HL-60 (cell line): ENCODE results near the gene PRKAR1B.

Experiments
- DNase-seq, 2 experiments: peaks; one replicate each; pipeline ENCODE4 v3.0.0-alpha.2; 2010 to 2020; ENCODE audit warnings: low read depth in 1 of 2, low spot score in 1 of 2
- H3K27ac ChIP-seq: fragments of 250-450 bp; sonication (Bioruptor Pico); replicated peaks from 2 replicates; pipeline ENCODE4 v1.5.1; 2020; ENCODE audit warnings: mild to moderate bottlenecking, moderate library complexity
- H3K27me3 ChIP-seq: fragments of 250-450 bp; sonication (Bioruptor Pico); 2 replicates; pipeline ENCODE4 v1.5.1; 2021; ENCODE audit warnings: mild to moderate bottlenecking, moderate library complexity; ENCODE audit not compliant: insufficient read depth, poor library complexity, severe bottlenecking
- H3K4me3 ChIP-seq: replicated peaks from 2 replicates; pipeline ENCODE4 v1.5.1; 2011; ENCODE audit warnings: mild to moderate bottlenecking, control low read depth, low read length; ENCODE audit not compliant: insufficient read depth
- GABPA ChIP-seq: IDR thresholded peaks from 2 replicates; pipeline ENCODE4 v1.6.1; 2012; ENCODE audit warnings: low read depth
- POLR2AphosphoS5 ChIP-seq: IDR thresholded peaks from 2 replicates; pipeline ENCODE4 v1.6.1; 2012; ENCODE audit warnings: low read depth
- SPI1 ChIP-seq: IDR thresholded peaks from 2 replicates; pipeline ENCODE4 v1.6.1; 2012; ENCODE audit warnings: low read depth, mild to moderate bottlenecking, borderline replicate concordance
- TF ChIP-seq, protein P1 (sequence below): IDR thresholded peaks from 2 replicates; pipeline ENCODE4 v1.6.1; 2012; ENCODE audit warnings: low read depth; ENCODE audit not compliant: insufficient replicate concordance
- TF ChIP-seq, protein P2 (sequence below): IDR thresholded peaks from one replicate; pipeline ENCODE4 v1.5.1; 2011; ENCODE audit warnings: low read length, control low read depth, inconsistent platforms; ENCODE audit not compliant: insufficient read depth

Gene PRKAR1B

DNA sequence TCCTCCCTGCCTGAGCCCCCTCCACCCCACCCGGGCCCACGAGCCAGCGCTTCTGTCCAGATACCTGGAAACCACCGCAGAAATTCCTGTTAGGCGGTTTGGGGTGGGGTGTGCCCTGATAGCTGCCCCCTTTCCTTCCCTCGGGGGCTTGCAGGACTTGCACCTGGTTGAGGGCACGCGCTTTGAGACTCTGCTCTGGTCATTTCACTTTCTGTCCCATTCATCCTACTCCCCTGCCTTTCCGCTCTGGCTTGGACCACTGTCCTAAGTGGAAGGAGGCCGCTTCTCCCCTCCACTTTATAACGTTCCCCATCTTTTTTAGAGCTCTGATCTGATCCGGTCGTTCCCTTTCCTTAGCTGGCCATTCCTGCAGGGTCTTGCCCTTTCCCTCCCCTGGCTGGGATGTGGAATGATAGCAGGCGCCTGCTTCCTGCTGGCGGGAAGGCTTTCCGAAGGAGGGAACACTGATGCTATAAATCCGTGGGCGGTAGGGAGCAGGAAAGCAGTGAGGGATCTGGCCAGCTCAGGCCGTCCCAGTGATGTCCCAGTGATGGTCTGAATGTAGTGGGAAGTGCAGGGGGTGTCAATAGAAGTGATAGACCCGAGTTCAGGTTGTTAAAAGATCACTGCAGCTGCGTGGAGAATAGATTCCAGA lies 852 bp upstream of the PRKAR1B start:
- peak overlapping the region; percentile 65 for H3K4me3 ChIP-seq
- H3K27ac ChIP-seq: no peak overlapping the region
- no peak for TF ChIP-seq SPI1
- TF ChIP-seq, protein P1, sequence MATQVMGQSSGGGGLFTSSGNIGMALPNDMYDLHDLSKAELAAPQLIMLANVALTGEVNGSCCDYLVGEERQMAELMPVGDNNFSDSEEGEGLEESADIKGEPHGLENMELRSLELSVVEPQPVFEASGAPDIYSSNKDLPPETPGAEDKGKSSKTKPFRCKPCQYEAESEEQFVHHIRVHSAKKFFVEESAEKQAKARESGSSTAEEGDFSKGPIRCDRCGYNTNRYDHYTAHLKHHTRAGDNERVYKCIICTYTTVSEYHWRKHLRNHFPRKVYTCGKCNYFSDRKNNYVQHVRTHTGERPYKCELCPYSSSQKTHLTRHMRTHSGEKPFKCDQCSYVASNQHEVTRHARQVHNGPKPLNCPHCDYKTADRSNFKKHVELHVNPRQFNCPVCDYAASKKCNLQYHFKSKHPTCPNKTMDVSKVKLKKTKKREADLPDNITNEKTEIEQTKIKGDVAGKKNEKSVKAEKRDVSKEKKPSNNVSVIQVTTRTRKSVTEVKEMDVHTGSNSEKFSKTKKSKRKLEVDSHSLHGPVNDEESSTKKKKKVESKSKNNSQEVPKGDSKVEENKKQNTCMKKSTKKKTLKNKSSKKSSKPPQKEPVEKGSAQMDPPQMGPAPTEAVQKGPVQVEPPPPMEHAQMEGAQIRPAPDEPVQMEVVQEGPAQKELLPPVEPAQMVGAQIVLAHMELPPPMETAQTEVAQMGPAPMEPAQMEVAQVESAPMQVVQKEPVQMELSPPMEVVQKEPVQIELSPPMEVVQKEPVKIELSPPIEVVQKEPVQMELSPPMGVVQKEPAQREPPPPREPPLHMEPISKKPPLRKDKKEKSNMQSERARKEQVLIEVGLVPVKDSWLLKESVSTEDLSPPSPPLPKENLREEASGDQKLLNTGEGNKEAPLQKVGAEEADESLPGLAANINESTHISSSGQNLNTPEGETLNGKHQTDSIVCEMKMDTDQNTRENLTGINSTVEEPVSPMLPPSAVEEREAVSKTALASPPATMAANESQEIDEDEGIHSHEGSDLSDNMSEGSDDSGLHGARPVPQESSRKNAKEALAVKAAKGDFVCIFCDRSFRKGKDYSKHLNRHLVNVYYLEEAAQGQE: no peak
- H3K27me3 ChIP-seq: no peaks in the 10 kb centered on the region
- DNase-seq: no peak

DNA sequence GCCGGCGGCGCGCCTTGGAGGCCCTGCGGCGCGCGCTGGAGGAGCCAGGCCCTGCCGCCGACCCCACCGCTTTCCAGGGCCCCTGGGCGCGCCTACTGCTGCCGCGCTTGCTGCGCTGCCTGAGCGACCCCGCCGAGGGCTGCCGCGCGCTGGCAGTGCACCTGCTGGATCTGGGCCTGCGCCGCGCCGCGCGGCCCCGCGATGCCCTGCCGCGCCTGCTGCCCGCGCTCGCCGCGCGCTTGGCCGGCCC lies 302 bp downstream of the PRKAR1B start:
- TF ChIP-seq POLR2AphosphoS5 (no peak), SPI1 (no peak), GABPA (no peak)
- TF ChIP-seq, protein P2, sequence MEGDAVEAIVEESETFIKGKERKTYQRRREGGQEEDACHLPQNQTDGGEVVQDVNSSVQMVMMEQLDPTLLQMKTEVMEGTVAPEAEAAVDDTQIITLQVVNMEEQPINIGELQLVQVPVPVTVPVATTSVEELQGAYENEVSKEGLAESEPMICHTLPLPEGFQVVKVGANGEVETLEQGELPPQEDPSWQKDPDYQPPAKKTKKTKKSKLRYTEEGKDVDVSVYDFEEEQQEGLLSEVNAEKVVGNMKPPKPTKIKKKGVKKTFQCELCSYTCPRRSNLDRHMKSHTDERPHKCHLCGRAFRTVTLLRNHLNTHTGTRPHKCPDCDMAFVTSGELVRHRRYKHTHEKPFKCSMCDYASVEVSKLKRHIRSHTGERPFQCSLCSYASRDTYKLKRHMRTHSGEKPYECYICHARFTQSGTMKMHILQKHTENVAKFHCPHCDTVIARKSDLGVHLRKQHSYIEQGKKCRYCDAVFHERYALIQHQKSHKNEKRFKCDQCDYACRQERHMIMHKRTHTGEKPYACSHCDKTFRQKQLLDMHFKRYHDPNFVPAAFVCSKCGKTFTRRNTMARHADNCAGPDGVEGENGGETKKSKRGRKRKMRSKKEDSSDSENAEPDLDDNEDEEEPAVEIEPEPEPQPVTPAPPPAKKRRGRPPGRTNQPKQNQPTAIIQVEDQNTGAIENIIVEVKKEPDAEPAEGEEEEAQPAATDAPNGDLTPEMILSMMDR: no peak
- TF ChIP-seq, protein P1: no peak
- no peak overlapping the region for H3K27ac ChIP-seq
- H3K27me3 ChIP-seq: no peaks in the 10 kb centered on the region
- DNase-seq: peak in 1 of 2 experiments; percentile 31
- H3K4me3 ChIP-seq: peak overlapping the region; percentile 65

DNA sequence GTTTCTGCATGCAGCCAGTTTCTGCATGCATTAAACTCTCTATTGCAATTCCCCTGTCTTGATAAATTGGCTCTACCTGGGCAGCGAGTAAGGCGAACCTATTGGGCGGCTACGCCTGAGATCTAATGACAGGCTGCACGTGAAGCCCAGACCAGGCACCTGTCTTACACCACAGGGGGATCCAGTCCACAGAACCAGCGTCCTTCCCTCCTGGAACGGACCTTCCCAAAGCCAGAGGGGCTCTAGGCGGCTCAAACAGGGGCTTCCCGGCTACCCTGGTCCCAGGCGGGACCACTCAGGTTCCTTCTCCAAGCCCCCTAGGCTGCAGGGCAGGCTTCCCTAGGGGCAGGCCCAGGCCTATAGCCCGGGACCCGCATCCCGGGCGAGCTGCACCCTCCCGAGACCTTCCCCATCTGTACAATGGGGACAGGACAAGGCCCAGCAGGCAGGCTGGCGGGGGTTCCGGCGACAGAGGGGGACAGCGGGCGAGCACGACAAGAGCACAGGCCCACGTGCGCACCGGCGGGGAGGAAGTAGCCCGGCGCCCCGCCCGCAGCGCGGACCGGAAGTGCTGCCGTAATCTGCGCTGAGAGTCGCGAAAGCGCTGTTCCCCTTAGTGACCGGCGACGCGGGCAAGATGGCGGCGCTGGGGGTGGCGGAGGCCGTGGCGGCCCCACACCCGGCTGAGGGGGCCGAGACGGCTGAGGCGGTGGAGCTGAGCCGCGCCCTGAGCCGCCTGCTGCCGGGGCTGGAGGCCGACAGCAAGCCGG lies 812 bp downstream of the PRKAR1B start, which contains the start of gene DNAAF5:
TSS of gene DNAAF5 (plus strand) at position 616 of the 770 bp plus-strand sequence. CDS start at position 638, 22 bp downstream.
- peak; percentile 89 for DNase-seq
- H3K27ac ChIP-seq: peak within 1 kb of the TSS; percentile 78

More for the DNA sequence above, 812 bp downstream of the PRKAR1B start, which contains the start of gene DNAAF5:
- no peaks in the 10 kb centered on the region for H3K27me3 ChIP-seq
- TF ChIP-seq GABPA (peak; percentile 91), SPI1 (peak; percentile 85), POLR2AphosphoS5 (peak; percentile 83)
- TF ChIP-seq, protein P1: peak; percentile 37
- TF ChIP-seq, protein P2: no peak
- H3K4me3 ChIP-seq: peak within 1 kb of the TSS; percentile 65
